IPS-18c (cell line): ENCODE results near the gene PITPNM3.
"Not testable (repeated sequence)": the region's sequence is repeated elsewhere in the genome, so short reads cannot be mapped to it uniquely, and the experiment has no call there.

ENCODE experiments used
- H3K4me3 ChIP-seq: 2 replicates; pipeline ENCODE4 v1.7.0; 2013; ENCODE audit warnings: low read depth, mild to moderate bottlenecking, low read length, moderate library complexity; ENCODE audit not compliant: insufficient read depth
- H3K9me3 ChIP-seq: one replicate; pipeline ENCODE4 v1.6.1; 2013; ENCODE audit warnings: mild to moderate bottlenecking, low read length, moderate library complexity; ENCODE audit not compliant: control insufficient read depth, insufficient read depth

The PITPNM3 gene

GRCh38 chr17:6482796-6483195, 73.6 kb downstream of the PITPNM3 start:
- H3K4me3 ChIP-seq, H3K9me3 ChIP-seq: not testable (repeated sequence)

- Histone ChIP-seq H3K4me3 (no peak overlapping the region), H3K9me3 (no peaks in the 10 kb centered on the region)
These were observed 74.3 kb downstream of the PITPNM3 start for GRCh38 chr17:6482105-6482455.

GRCh38 chr17:6480303-6480675, 76.1 kb downstream of the PITPNM3 start:
- Histone ChIP-seq H3K9me3 (no peaks in the 10 kb centered on the region), H3K4me3 (no peak overlapping the region)

GRCh38 chr17:6479622-6480302, 76.6 kb downstream of the PITPNM3 start:
- H3K4me3 ChIP-seq: no peak overlapping the region
- H3K9me3 ChIP-seq: no peaks in the 10 kb centered on the region

- Histone ChIP-seq H3K9me3 (no peaks in the 10 kb centered on the region), H3K4me3 (no peak overlapping the region)
These were observed 77.9 kb downstream of the PITPNM3 start for GRCh38 chr17:6478486-6478885.

GRCh38 chr17:6477831-6478383, 78.4 kb downstream of the PITPNM3 start:
- Histone ChIP-seq H3K9me3 (no peaks in the 10 kb centered on the region), H3K4me3 (no peak overlapping the region)

- H3K4me3 ChIP-seq: no peak overlapping the region
- H3K9me3 ChIP-seq: no peaks in the 10 kb centered on the region
These were observed 79.6 kb downstream of the PITPNM3 start for GRCh38 chr17:6476810-6477179.

- H3K9me3 ChIP-seq: no peaks in the 10 kb centered on the region
- no peak overlapping the region for H3K4me3 ChIP-seq
These were observed 80.1 kb downstream of the PITPNM3 start for GRCh38 chr17:6476076-6476809.

GRCh38 chr17:6475411-6475810, 80.9 kb downstream of the PITPNM3 start:
- Histone ChIP-seq H3K4me3 (no peak overlapping the region), H3K9me3 (no peaks in the 10 kb centered on the region)

GRCh38 chr17:6474906-6475305, 81.4 kb downstream of the PITPNM3 start:
- H3K9me3 ChIP-seq: no peaks in the 10 kb centered on the region
- H3K4me3 ChIP-seq: no peak overlapping the region

GRCh38 chr17:6474376-6474775, 82.0 kb downstream of the PITPNM3 start:
- Histone ChIP-seq H3K9me3 (no peaks in the 10 kb centered on the region), H3K4me3 (no peak overlapping the region)

- Histone ChIP-seq H3K9me3 (no peaks in the 10 kb centered on the region), H3K4me3 (no peak overlapping the region)
These were observed 83.1 kb downstream of the PITPNM3 start for GRCh38 chr17:6473128-6473767.

- H3K9me3 ChIP-seq: no peaks in the 10 kb centered on the region
- no peak overlapping the region for H3K4me3 ChIP-seq
These were observed 83.8 kb downstream of the PITPNM3 start for GRCh38 chr17:6472517-6472916.

- H3K4me3 ChIP-seq: no peak overlapping the region
- H3K9me3 ChIP-seq: no peaks in the 10 kb centered on the region
These were observed 84.6 kb downstream of the PITPNM3 start for GRCh38 chr17:6471531-6472465.

- Histone ChIP-seq H3K9me3 (no peaks in the 10 kb centered on the region), H3K4me3 (no peak overlapping the region)
These were observed 85.4 kb downstream of the PITPNM3 start for GRCh38 chr17:6470751-6471521.

GRCh38 chr17:6470146-6470718, 86.1 kb downstream of the PITPNM3 start:
- H3K4me3 ChIP-seq: no peak overlapping the region
- no peaks in the 10 kb centered on the region for H3K9me3 ChIP-seq
